ENCODE data around the gene TMEM132D. TPM values are rescaled to one million over a fixed set of nuclear protein-coding genes. Genes with fewer than 3 reads are reported as not detected.

TMEM132D gene
- total and polyA plus RNA-seq, 2 donors (not counting 3 experiments of a cell fraction or from before 2014, with no cell fraction given) = not detected

- Histone ChIP-seq H3K4me2 (ENCODE audit: insufficient read depth, low read length) (no peak overlapping the region), H3K36me3 (ENCODE audit: control insufficient read depth in 2 of 2, extremely low read depth in 1 of 2, insufficient read depth in 2 of 2, low read length in 2 of 2) (no peaks in the 10 kb centered on the region), H3K9ac (replicated peaks; ENCODE audit: extremely low read depth, insufficient read depth, low read length) (no peak overlapping the region), H3K9me3 (replicated peaks; ENCODE audit: control insufficient read depth, insufficient read depth, low read length) (peaks cover 9% of the 10 kb centered on the region), H3K79me2 (ENCODE audit: control insufficient read depth, insufficient read depth, low read length) (no peaks in the 10 kb centered on the region), H3K27me3 (ENCODE audit: control insufficient read depth in 2 of 2, insufficient read depth in 2 of 2, low read length in 2 of 2) (no peaks in the 10 kb centered on the region), H3K9me1 (replicated peaks; ENCODE audit: control insufficient read depth, extremely low read depth, insufficient read depth, low read length) (no peaks in the 10 kb centered on the region), H4K20me1 (replicated peaks; ENCODE audit: control insufficient read depth, extremely low read depth, insufficient read depth, low read length) (no peaks in the 10 kb centered on the region), H3K4me1 (ENCODE audit: control insufficient read depth, extremely low read depth, insufficient read depth, low read length) (no peaks in the 10 kb centered on the region), H3K4me3 (replicated peaks in 1 of 3; ENCODE audit: insufficient read depth in 1 of 3, low read depth in 1 of 3, low read length in 3 of 3) (no peak overlapping the region), H2AFZ (ENCODE audit: low read depth, low read length) (no peak overlapping the region), H3K27ac (ENCODE audit: insufficient read depth, low read depth, low read length) (no peak overlapping the region)
- no TSS peak for BruUV-seq (replicated peaks)
- CTCF ChIA-PET = no interaction called here
- DNase-seq (ENCODE audit: low read depth, low spot score) (no peak), FAIRE-seq (no peak)
- POLR2A ChIA-PET = no interaction called here
- TF ChIP-seq MYC (IDR thresholded peaks at IDR 0.05; ENCODE audit: low read depth, low read length) = no peak
- no peak for TF ChIP-seq CTCF (IDR thresholded peaks at IDR 0.05; ENCODE audit: extremely low read depth in 1 of 2, insufficient read depth in 1 of 2, low read depth in 1 of 2, low read length in 2 of 2)
- no peak for TF ChIP-seq MAX (IDR thresholded peaks at IDR 0.05; ENCODE audit: insufficient read depth, insufficient read length)
- no peak for TF ChIP-seq JUN (IDR thresholded peaks at IDR 0.05; ENCODE audit: borderline replicate concordance, insufficient read depth, insufficient read length, low read depth)
- TF ChIP-seq FOS (IDR thresholded peaks at IDR 0.05; ENCODE audit: borderline replicate concordance, insufficient read depth, low read length) = no peak
- no peak for TF ChIP-seq GATA2 (IDR thresholded peaks at IDR 0.05; ENCODE audit: insufficient read depth, insufficient read length, low read depth, low read length)
- no peak for TF ChIP-seq POLR2A (IDR thresholded peaks at IDR 0.05; ENCODE audit: low read depth, low read length)
- no peak for TF ChIP-seq POLR2AphosphoS5 (IDR thresholded peaks at IDR 0.05; ENCODE audit: insufficient read depth, low read depth, low read length)
- no peak for TF ChIP-seq EZH2 (IDR thresholded peaks at IDR 0.05; ENCODE audit: borderline replicate concordance, low read depth, low read length, severe bottlenecking)
- intact Hi-C loops (cut with micrococcal nuclease) (no loop called here), dilution Hi-C loops (cut with MboI; ENCODE audit: extremely low pct_ligation_motif_present, low sequenced_read_pairs) (no loop called here)
Measured at GRCh38 chr12:129717438-129717837, 186.4 kb downstream of the TMEM132D start.
